Retina (tissue), 1 donor: ENCODE results near the gene GPR162.

ENCODE experiments used
- DNase-seq: peaks from one replicate; pipeline ENCODE4 v3.0.0-alpha.2; 2016

Gene GPR162, protein sequence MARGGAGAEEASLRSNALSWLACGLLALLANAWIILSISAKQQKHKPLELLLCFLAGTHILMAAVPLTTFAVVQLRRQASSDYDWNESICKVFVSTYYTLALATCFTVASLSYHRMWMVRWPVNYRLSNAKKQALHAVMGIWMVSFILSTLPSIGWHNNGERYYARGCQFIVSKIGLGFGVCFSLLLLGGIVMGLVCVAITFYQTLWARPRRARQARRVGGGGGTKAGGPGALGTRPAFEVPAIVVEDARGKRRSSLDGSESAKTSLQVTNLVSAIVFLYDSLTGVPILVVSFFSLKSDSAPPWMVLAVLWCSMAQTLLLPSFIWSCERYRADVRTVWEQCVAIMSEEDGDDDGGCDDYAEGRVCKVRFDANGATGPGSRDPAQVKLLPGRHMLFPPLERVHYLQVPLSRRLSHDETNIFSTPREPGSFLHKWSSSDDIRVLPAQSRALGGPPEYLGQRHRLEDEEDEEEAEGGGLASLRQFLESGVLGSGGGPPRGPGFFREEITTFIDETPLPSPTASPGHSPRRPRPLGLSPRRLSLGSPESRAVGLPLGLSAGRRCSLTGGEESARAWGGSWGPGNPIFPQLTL

DNA sequence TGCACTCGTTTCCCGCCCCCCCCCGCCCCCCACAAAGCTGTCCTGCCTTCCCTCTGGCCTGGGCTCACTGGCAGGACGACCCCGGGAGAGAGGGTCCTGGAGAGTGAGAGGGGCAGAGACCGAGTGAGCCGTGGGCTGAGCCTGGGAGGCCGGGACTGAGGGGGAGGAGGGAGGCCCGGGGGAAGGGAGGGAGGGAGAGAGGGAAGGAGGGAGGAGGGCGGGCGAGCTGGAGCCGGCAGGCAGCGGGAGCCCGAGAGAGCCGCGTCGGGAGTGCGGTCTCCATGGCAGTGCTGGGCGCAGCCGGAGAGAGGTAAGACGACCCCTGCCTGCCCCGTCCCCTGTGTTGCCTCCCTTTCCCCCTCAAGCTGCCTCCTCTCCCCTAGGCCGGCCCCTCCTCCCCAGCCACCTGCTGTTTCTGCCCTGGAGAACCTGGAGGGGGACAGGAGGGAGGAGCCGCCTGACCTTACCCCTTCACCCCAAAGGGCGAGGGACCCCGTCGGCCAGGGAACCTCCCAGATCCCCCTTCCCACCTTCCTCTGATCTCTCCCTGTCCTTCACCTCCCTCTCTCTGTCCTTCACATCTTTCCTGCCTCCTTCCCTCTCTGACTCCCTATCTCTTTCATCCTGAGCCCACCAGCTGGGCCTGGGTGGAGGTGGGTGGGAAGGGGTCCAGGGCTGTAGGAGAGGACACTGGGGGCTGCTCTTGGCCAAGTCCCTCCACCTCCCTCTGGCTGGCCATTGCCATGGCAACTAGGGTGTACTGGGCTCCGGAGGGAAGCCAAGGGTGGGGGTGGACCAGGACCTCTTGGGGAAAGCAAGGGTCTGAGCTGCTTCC is at the start of gene GPR162:
GPR162 (plus strand) TSS at position 231 of the 835 bp plus-strand sequence. CDS start 2,078 bp downstream, outside the sequence.
- peak; percentile 80 for DNase-seq

DNA sequence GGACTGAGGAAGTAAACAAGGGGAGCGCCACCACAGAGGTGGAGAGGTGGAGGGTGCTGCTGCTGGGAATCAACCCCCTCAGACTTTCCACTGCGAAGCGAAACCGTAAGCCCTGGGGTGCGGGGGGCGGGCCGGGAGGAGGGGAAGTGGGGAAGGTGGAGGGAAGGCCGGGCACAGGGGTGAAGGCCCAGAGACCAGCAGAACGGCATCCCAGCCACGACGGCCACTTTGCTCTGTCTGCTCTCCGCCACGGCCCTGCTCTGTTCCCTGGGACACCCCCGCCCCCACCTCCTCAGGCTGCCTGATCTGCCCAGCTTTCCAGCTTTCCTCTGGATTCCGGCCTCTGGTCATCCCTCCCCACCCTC is 49.3 kb upstream of the GPR162 start, which contains the start of gene LAG3:
LAG3 (plus strand) TSS at position 190 of the 365 bp plus-strand sequence. CDS start 333 bp downstream, outside the sequence.
- DNase-seq, result no peak

DNA sequence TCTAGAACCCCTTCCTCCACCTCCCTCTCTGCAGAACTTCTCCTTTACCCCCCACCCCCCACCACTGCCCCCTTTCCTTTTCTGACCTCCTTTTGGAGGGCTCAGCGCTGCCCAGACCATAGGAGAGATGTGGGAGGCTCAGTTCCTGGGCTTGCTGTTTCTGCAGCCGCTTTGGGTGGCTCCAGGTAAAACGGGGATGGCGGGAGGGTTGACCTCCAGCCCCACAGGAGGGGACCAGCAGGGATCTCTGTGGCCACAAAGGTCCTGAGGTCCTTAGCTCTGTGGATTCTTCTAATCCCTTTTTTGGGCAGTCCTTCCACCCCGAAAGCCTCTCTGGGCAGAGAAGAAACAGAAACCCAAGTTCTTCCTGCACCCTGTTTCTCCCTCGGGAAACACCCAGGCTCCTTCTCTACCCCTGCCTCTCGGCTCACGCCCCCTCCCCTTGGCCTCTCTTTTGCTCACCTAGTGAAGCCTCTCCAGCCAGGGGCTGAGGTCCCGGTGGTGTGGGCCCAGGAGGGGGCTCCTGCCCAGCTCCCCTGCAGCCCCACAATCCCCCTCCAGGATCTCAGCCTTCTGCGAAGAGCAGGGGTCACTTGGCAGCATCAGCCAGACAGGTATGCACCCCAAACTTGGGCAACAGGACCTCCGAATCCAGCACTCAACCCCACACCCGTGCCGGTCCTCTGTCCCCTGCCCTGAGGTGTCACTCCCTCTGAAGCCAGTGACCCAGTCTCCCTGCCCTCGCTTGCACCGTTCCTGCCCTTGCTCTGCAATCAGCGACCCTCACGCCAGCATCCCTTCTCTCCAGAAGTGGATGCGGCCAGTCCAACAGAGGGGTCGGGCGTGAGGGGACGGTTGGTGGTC is 48.7 kb upstream of the GPR162 start:
- no peak for DNase-seq

DNA sequence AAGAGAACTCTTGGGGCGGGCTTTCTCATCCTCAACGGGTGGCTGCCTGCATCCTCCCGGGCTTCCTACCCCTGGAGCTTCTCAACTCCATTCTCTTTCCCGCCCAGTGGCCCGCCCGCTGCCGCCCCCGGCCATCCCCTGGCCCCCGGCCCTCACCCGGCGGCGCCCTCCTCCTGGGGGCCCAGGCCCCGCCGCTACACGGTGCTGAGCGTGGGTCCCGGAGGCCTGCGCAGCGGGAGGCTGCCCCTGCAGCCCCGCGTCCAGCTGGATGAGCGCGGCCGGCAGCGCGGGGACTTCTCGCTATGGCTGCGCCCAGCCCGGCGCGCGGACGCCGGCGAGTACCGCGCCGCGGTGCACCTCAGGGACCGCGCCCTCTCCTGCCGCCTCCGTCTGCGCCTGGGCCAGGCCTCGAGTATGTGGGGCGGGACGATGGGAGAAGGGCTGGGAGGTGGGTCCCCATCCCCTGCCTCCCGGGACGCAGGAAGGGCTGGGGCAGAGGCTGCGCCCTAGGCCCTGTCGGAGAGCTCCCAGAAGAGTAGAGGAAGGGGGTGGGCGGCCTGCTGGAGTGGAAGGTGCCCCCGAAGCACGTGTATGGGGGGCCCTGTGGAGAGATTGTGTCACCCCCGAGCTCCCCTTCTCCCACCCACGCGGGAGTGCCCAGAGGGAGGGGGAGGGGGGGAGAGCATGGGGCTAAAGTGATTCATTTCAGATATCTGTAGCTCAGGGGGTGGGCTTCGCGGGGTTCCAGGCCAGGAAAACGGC is 47.9 kb upstream of the GPR162 start:
- no peak for DNase-seq

DNA sequence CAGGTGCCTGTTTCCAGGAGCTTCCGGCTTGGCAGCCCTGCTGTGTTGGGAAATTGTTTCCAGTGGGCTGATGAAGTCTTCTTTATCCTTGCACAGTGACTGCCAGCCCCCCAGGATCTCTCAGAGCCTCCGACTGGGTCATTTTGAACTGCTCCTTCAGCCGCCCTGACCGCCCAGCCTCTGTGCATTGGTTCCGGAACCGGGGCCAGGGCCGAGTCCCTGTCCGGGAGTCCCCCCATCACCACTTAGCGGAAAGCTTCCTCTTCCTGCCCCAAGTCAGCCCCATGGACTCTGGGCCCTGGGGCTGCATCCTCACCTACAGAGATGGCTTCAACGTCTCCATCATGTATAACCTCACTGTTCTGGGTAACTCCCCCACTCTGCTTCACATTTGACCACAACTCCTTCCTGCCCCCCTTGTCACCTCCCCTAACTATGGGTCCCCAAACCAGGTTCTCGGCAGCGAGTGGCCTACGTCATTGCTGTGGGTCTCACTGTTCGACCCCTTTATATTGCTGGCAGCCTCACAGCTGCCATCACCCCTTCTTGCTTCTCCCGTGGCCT is 47.0 kb upstream of the GPR162 start:
- no peak for DNase-seq

DNA sequence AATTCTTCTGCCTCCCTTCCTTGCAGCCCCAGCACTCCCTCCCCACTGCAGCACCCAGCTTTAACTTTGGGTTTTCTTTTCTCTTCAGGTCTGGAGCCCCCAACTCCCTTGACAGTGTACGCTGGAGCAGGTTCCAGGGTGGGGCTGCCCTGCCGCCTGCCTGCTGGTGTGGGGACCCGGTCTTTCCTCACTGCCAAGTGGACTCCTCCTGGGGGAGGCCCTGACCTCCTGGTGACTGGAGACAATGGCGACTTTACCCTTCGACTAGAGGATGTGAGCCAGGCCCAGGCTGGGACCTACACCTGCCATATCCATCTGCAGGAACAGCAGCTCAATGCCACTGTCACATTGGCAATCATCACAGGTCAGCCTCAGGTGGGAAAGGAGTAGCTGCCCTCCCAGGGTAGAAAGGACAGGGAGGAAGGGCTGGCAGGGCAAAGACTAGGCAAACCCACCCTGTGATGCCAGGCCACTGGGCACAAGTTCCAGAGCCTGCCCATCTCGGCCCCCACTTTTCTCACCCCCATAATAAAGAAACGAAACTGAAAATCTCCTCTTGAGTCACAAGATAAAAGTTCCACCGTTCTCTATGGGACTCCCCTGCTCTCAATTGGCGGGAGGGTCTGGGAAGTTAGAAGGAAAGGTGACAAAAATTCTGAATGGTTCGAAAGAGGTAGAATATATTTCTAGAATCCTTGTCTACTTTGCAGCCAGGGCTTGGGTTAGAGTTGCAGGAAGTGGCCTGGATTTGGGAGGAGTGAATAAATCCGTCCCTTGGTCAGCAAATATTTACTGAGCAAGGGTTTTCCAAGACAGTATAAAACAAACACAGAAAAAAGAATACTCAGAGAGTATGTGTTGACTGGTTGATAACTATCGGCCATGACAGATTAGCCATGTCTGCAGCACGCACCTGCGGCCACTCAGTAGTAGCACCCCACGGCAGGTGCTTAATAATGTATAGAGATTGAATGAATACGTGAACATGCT is 46.1 kb upstream of the GPR162 start:
- no peak for DNase-seq

DNA sequence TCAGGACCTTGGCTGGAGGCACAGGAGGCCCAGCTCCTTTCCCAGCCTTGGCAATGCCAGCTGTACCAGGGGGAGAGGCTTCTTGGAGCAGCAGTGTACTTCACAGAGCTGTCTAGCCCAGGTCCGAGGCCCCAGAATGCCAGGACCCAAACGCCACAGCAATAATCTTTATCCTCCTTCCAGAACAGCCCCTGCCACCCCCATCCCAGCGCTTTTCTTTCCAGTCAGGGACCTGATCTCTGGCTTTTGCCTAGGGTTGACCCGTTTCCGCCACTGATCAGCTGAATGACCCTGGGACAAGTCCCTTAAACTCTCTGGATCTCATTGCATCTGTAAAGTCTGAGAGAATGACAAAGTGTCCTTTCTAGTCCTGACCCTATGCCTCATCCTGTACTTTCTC is 44.2 kb upstream of the GPR162 start:
- DNase-seq, result no peak

DNA sequence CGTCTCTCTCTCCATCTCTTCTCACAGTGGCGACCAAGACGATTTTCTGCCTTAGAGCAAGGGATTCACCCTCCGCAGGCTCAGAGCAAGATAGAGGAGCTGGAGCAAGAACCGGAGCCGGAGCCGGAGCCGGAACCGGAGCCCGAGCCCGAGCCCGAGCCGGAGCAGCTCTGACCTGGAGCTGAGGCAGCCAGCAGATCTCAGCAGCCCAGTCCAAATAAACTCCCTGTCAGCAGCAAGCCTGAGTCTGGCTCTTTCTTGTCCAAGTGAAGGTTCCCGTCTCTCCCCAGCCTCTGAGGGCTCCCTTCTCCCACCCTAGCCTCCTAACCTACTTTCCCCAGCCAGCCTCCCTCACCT is 43.4 kb upstream of the GPR162 start:
- DNase-seq, result no peak

DNA sequence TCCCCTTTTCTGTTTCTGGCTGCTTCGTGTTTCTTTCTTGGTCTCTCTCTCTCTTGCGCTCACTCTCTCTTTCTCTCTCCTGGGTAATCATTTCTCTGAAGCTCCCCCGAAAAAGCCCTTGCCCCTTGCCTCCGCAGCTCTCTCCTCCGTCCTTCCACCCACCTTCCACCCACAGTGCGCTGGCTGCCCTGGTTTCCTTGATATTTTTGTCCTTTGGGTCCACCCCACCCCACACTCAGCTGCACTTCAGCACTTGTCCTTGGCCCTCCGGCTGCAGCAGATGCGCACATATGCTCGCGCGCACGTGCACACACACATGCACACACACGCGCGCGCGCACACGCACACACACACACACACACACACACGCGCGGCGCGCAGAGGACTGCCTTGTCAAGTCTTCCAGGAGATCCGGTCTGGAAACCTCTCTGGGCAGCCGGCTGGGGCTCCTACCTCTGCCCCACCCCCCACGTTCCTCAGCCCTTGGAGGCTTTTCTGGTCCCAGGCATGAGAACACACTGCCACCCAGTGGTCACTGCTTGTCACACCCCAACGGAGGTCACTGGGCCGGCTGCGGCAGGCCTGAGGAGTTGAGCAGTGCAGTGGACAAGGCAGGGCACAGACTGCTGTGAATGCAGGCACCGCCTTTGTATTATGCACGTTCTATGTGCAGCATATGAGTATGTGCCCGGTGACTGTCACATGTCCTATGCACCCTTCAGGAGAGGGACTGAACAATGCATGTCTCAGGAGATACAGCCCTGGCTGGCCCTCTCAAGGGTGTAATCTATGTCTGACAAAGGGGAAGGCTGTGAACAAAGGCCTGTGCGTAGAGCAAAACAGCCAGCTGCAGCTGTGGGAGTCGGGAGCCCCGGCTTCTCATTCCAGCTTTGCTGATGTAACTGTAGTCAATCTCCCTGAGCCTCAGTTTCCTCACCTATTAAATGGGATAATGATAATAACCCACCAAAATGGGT is 42.8 kb upstream of the GPR162 start:
- peak; percentile 98 for DNase-seq

DNA sequence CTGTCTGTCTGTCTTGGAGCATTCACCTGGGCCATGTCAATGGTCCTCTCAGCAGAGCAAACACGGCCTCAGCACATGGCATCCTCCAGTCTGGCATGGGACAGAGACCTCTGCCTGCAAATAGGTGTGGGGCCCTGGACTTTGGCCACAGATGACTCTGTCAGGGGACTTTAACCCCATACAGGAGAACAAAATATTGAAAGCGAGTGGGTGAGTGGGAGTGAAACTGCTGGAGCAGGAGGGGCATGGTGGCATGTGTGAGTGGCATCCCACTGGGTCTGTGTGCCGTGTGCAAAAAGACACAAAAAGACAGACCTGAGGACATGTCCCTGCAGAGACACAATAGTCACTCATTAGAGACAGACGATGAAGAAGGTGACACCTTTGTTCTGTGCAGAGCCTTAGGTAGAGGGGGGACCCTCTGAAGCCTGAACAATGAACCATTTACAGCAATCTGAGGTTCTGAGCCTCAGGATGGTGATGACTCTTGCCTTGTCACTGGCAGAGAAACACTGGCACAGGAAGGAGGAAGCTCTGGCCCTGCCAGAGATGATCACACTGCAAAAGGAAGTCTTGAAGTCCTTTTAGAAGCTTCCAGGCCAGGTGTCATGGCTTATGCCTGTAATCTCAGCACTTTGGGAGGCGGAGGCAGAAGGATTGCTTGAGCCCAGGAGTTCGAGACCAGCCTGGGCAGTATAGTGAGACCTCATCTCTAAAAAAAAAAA is 41.8 kb upstream of the GPR162 start:
- no peak for DNase-seq

DNA sequence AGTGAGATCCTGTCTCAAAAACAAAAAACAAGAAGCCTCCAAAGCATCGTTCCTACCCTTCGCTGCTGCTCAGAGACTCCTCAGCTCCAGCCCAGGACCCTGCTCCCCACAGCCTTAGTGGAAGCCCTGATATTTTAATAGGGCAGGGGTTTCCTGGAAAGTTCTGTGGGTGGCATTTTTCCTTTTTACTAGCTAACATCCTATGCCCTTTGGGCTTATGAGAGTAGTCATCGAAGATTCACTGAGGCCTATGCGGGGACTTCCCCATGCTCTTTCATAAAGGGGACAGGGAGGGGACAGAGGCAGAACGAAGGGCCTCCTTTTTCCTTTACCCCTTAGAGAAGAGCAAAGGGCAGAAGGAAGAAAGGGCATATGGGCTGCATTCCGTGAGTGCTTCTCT is 41.0 kb upstream of the GPR162 start:
- no peak for DNase-seq

DNA sequence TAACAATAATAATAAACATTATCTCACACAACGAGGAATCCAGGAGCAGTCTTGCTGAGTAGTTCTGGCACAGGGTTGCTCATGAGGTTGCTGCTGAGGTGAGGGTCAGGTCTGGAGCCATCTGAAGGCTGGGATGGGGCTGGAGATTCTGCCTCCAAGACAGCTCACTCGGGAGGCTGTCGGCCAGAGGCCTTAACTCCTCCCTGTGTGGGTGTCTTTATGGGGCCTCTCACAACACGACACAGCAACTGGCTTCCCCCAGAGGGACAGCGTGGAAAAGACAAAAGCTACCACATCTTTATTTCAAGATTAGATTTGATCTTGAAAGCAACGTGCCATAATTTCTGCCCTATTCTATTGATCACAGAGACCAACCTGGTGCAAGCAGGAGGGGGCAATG is 39.5 kb upstream of the GPR162 start:
- no peak for DNase-seq

DNA sequence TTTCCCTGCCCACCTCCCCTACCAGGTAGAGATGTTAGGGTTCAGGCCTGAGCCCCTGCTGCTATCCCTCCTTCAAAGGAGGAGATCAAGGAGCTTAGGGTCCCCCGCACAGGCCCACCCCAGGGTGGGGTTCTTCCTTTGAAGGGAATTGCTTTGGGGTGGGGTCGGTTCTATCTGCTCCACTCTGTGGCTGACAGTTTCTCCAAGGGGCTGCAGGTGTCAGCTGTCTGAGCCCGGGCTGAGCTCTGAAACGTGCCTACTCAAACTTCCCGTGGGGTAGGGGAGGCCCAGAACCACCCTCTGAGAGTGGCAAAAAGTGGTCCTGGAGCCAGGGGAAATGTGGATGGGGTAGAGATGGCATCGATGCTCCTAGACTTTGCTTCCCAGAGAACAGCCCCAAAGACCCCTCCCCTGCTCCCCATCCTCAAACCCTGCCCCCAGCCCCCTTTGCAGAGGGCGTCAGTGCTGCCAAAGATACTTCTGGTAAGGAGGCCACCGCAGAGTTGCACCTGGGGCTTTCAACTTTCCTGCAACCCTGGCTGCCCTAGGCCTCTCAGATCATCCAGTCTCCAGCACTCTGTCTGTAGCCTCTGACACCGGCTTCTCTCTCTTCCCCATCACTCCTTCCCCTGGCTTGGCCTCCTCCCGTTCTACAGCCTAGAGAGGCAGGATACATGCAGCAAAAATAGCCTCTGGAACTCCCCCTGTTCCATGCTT is 38.6 kb upstream of the GPR162 start:
- DNase-seq, result no peak

DNA sequence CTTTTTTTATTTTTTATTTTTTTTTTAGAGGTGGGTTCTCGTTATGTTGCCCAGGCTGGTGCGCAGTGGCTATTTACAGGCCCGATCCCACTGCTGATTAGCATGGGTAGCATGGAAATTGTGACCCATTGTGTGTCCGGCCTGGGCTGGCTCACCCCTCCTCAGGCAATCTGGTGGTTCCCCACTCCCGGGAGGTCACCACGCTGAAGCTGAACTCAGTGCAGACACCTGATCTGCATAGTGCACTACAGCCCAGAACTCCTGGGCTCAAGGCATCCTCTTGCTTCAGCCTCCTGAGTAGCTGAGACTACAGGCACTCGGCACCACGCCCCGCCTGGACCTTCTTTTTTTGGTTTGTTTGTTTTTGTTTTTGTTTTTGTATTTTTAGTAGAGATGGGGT is 37.8 kb upstream of the GPR162 start:
- DNase-seq, result no peak

DNA sequence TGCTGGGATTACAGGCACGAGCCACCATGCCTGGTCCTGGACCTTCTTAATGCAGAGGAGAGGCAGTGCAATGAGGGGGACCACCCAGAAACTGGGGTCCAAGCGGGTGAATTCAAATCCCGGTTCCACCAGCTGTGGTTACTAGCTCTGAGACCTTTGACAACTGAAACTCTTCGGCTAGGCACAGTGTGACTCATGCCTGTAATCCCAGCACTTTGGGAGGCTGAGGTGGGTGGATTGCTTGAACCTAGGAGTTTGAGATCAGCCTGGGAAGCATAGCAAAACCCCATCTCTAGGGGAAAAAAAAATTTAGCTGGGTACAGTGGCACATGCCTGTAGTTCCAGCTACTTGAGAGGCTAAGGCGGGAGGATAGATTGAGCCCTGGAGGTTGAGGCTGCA is 37.3 kb upstream of the GPR162 start:
- DNase-seq, result no peak

DNA sequence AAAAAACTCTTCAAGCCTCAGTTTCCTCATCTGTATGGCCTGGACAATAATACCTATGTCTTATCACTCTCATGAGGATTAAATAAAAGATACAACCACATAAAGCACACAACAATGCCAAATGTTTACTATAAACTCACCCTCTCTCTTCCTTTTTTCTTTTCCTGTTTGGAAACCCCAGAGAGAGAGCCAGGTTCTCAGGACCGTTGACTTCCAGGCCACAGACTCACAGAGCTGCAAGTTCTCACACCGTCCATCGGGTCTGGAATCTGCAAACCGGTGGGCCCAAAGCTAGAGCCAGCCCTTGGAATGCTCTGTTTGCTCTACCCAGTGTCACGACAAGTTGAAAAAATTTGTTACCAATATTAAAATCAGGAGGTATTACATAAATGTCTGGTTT is 36.9 kb upstream of the GPR162 start:
- DNase-seq, result no peak

DNA sequence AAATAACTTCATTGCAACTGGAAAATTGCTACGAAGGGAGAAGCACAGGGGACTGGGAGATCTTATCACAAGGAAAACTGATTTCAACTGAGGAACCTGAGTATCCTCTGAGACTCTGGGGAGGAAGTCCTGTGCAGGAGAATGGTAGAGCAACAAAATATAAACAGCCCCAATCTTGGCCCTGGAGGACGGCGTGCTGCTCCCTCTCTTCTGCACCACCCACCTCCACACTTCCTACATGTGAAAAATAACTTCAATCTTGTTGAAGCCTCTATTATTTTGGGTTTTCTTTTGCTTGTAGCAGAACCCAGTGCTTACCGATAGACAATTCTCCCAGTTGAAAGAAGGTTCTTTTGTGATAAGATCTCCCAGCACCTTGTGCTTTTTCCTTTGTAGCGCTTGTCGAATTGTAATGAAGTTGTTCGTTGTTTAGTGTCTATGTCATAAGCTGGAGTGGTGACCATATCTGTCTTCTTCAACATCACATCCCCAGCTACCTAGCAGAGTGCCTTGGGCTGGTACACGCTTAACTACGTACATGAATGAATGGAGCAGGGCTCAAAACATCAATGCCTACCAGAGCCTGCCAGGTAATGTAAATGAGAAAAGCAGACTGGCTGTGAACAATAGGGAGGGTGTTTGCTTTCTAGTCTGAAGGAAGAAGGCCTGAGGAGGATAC is 35.1 kb upstream of the GPR162 start:
- no peak for DNase-seq
